ENCODE results near the gene NKD2.

- TF ChIP-seq POLR2AphosphoS5 (IDR thresholded peaks at IDR 0.05) (no peak), CTCF (IDR thresholded peaks at IDR 0.05) (no peak), EP300 (IDR thresholded peaks at IDR 0.05) (no peak)
These were observed 67.8 kb downstream of the NKD2 start for GRCh38 chr5:1076406-1076805.
